GM19193 (cell line): ENCODE measurements around the gene LRPPRC.

Source experiments
- POLR2A ChIP-seq: IDR thresholded peaks from 4 replicates; pipeline ENCODE4 v1.6.1; 2011; ENCODE audit not compliant: insufficient read depth, insufficient read length; ENCODE audit errors: extremely low read depth

LRPPRC gene

GRCh38 chr2:43853141-43854081, 142.4 kb downstream of the LRPPRC start:
- no peak for TF ChIP-seq POLR2A

- no peak for TF ChIP-seq POLR2A
Measured at GRCh38 chr2:43852196-43852730, 143.5 kb downstream of the LRPPRC start.

GRCh38 chr2:43851011-43851980, 144.5 kb downstream of the LRPPRC start:
- no peak for TF ChIP-seq POLR2A

- TF ChIP-seq POLR2A, result no peak
Measured at GRCh38 chr2:43848214-43848613, 147.6 kb downstream of the LRPPRC start.

- no peak for TF ChIP-seq POLR2A
Measured at GRCh38 chr2:43846140-43846793, 149.5 kb downstream of the LRPPRC start.

- TF ChIP-seq POLR2A, result no peak
Measured at GRCh38 chr2:43845181-43845580, 150.6 kb downstream of the LRPPRC start.

- TF ChIP-seq POLR2A, result no peak
Measured at GRCh38 chr2:43842866-43843226, 152.9 kb downstream of the LRPPRC start.

- no peak for TF ChIP-seq POLR2A
Measured at GRCh38 chr2:43841949-43842865, 153.6 kb downstream of the LRPPRC start.

- no peak for TF ChIP-seq POLR2A
Measured at GRCh38 chr2:43840965-43841364, 154.8 kb downstream of the LRPPRC start.

GRCh38 chr2:43839776-43840564, 155.8 kb downstream of the LRPPRC start:
- no peak for TF ChIP-seq POLR2A

GRCh38 chr2:43838560-43839267, 157.1 kb downstream of the LRPPRC start, which contains the start of the genes ABCG5 and ABCG8:
Gene ABCG5, minus strand, starts transcription at chr2:43838839. Its CDS starts 160 bp downstream, at chr2:43838679.
Gene ABCG8, plus strand, starts transcription at chr2:43838971. Its CDS starts 83 bp downstream, at chr2:43839054.
- no peak for TF ChIP-seq POLR2A
